Activated CD8-positive, alpha-beta memory T cell treated with anti-CD3 and anti-CD28 coated beads for 36 hours (primary cell): ENCODE measurements around the gene KHDC4. TPM values are rescaled to one million over a fixed set of nuclear protein-coding genes. Genes with fewer than 3 reads are reported as not detected.

Source experiments
- CTCF ChIA-PET: fragments of 350-600 bp; sonication (Branson Sonifier 250); formaldehyde crosslinking; loops from one replicate; lab custom pipeline; 2021; ENCODE audit warnings: antibody characterized with exemption; lab: Charles Lee
- POLR2A ChIA-PET: fragments of 350-600 bp; sonication (Branson Sonifier 250); formaldehyde crosslinking; loops from one replicate; lab custom pipeline; 2021; ENCODE audit warnings: antibody characterized with exemption; lab: Charles Lee
- total RNA-seq, 2 experiments: library from RNA; stranded (reverse); gene quantifications; one replicate each; pipeline ENCODE4 v1.2.3, GENCODE V29; 2021

Gene KHDC4
- total RNA-seq: 10 to 100 TPM; 66.4 to 67.2 TPM

- CTCF ChIA-PET: interaction anchor here (0.8 to 3.1 kb wide), 7 partner anchors 9 to 562 kb away, joined by 3 to 21 read pairs (median 6); partner anchors contain the start of gene ARHGEF2
- POLR2A ChIA-PET: interaction anchor here (0.6 to 2.3 kb wide), 8 partner anchors 12 to 843 kb away, joined by 3 to 13 read pairs (median 5); partner anchors contain the start of gene ARHGEF2
Measured at GRCh38 chr1:155934097-155934935, at the start of gene KHDC4. Gene KHDC4, minus strand, starts transcription at chr1:155934413. Its CDS starts 40 bp downstream, at chr1:155934373.

GRCh38 chr1:155983191-155984024 lies 49.2 kb upstream of the KHDC4 start:
- ChIA-PET CTCF (interaction anchor here (0.5 to 2.1 kb wide), 7 partner anchors 20 to 147 kb away, joined by 3 to 6 read pairs (median 4); partner anchors contain the start of gene KHDC4), POLR2A (interaction anchor here (0.6 kb wide), 2 partner anchors 48 to 85 kb away, joined by 4 to 15 read pairs; no protein-coding TSS in a partner anchor)

GRCh38 chr1:155982106-155982505 lies 47.9 kb upstream of the KHDC4 start:
- POLR2A ChIA-PET: interaction anchor here (0.6 kb wide), 1 partner anchor 37 kb away, joined by 3 read pairs; no protein-coding TSS in a partner anchor

GRCh38 chr1:155981266-155982088 lies 47.3 kb upstream of the KHDC4 start:
- ChIA-PET CTCF (interaction anchor here (0.7 to 8.8 kb wide), 7 partner anchors 8 to 47 kb away, joined by 3 to 49 read pairs (median 5); partner anchors contain the start of gene KHDC4), POLR2A (no interaction called here)

More at GRCh38 chr1:155982106-155982505, 47.9 kb upstream of the KHDC4 start:
- CTCF ChIA-PET: interaction anchor here (1.2 to 5.2 kb wide), 3 partner anchors 14 to 48 kb away, joined by 3 to 24 read pairs (median 6); partner anchors contain the start of gene KHDC4

GRCh38 chr1:155979597-155980343 lies 45.6 kb upstream of the KHDC4 start:
- ChIA-PET CTCF (interaction anchor here (1.8 to 8.8 kb wide), 3 partner anchors 10 to 74 kb away, joined by 6 to 49 read pairs (median 24); partner anchors contain the start of gene UBQLN4), POLR2A (interaction anchor here (2.2 kb wide), 1 partner anchor 39 kb away, joined by 22 read pairs; the partner anchor contains the start of gene RXFP4)

GRCh38 chr1:155978973-155979429 lies 44.8 kb upstream of the KHDC4 start:
- CTCF ChIA-PET: interaction anchor here (0.7 to 8.8 kb wide), 7 partner anchors 11 to 491 kb away, joined by 3 to 49 read pairs (median 11); partner anchors contain the start of genes KHDC4 and UBQLN4
- POLR2A ChIA-PET: interaction anchor here (0.6 to 3.5 kb wide), 6 partner anchors 23 to 45 kb away, joined by 3 to 22 read pairs (median 10); partner anchors contain the start of genes KHDC4 and RXFP4

GRCh38 chr1:155978325-155978972 lies 44.2 kb upstream of the KHDC4 start, which contains the start of gene ARHGEF2:
Gene ARHGEF2, minus strand, starts transcription at chr1:155978547. Its CDS starts 120 bp downstream, at chr1:155978427.
- ChIA-PET CTCF (interaction anchor here (0.7 to 8.8 kb wide), 10 partner anchors 11 to 490 kb away, joined by 3 to 49 read pairs (median 8); partner anchors contain the start of genes KHDC4 and UBQLN4), POLR2A (interaction anchor here (0.6 to 3.5 kb wide), 11 partner anchors 11 to 98 kb away, joined by 3 to 22 read pairs (median 5); partner anchors contain the start of genes KHDC4 and RXFP4)

- CTCF ChIA-PET: interaction anchor here (0.6 to 8.8 kb wide), 11 partner anchors 10 to 333 kb away, joined by 3 to 49 read pairs (median 6); partner anchors contain the start of genes KHDC4 and UBQLN4
- POLR2A ChIA-PET: interaction anchor here (0.5 to 3.5 kb wide), 16 partner anchors 10 to 471 kb away, joined by 3 to 22 read pairs (median 4); partner anchors contain the start of genes KHDC4 and RXFP4
Measured at GRCh38 chr1:155977690-155978324, 43.6 kb upstream of the KHDC4 start.

GRCh38 chr1:155976913-155977689 lies 42.9 kb upstream of the KHDC4 start:
- POLR2A ChIA-PET: interaction anchor here (0.5 to 3.5 kb wide), 16 partner anchors 9 to 1016 kb away, joined by 3 to 22 read pairs (median 6); partner anchors contain the start of genes KHDC4 and RXFP4
- CTCF ChIA-PET: interaction anchor here (0.6 to 8.8 kb wide), 10 partner anchors 9 to 89 kb away, joined by 3 to 49 read pairs (median 4); partner anchors contain the start of gene KHDC4

GRCh38 chr1:155976062-155976912 lies 42.1 kb upstream of the KHDC4 start:
- CTCF ChIA-PET: interaction anchor here (1.2 to 8.8 kb wide), 6 partner anchors 13 to 90 kb away, joined by 3 to 49 read pairs (median 11); partner anchors contain the start of gene KHDC4
- POLR2A ChIA-PET: interaction anchor here (0.5 to 3.5 kb wide), 12 partner anchors 8 to 1015 kb away, joined by 3 to 19 read pairs (median 6); partner anchors contain the start of gene KHDC4

GRCh38 chr1:155975375-155976061 lies 41.3 kb upstream of the KHDC4 start:
- CTCF ChIA-PET: interaction anchor here (1.8 to 8.8 kb wide), 3 partner anchors 14 to 37 kb away, joined by 3 to 49 read pairs (median 4); no protein-coding TSS in a partner anchor
- POLR2A ChIA-PET: interaction anchor here (1.0 to 3.5 kb wide), 4 partner anchors 30 to 57 kb away, joined by 3 to 19 read pairs (median 6); partner anchors contain the start of gene KHDC4
